Keratinocyte (primary cell): ENCODE data around the gene LYZL2. TPM values are rescaled to one million over a fixed set of nuclear protein-coding genes. Genes with fewer than 3 reads are reported as not detected.
"Not testable (repeated sequence)": the region's sequence is repeated elsewhere in the genome, so short reads cannot be mapped to it uniquely, and the experiment has no call there.

Experiments used
- DNase-seq: peaks from one replicate; pipeline ENCODE4 v3.0.0-alpha.2; 2011; ENCODE audit warnings: low read depth, missing footprints, low spot score
- FAIRE-seq: peaks from 2 replicates; lab custom pipeline; 2011; peaks lifted over from hg19 to GRCh38; lab: Jason Lieb, UNC
- H2AFZ ChIP-seq: 2 replicates; pipeline ENCODE4 v1.6.0; 2012; ENCODE audit warnings: low read length, control low read depth, inconsistent platforms; ENCODE audit not compliant: control insufficient read depth
- H3K27ac ChIP-seq: 2 replicates; pipeline ENCODE4 v1.5.1; 2011; ENCODE audit warnings: low read length; ENCODE audit not compliant: control insufficient read depth, insufficient read depth
- H3K27me3 ChIP-seq: 3 replicates; pipeline ENCODE4 v1.6.0; 2011; ENCODE audit warnings: low read length; ENCODE audit not compliant: control insufficient read depth, insufficient read depth; ENCODE audit errors: extremely low read depth
- H3K36me3 ChIP-seq, 2 experiments: 2 replicates in 1 of 2; 3 replicates in 1 of 2; pipeline ENCODE4 v1.5.1; 2011; ENCODE audit warnings: low read length in 2 of 2, mild to moderate bottlenecking in 1 of 2; ENCODE audit not compliant: control insufficient read depth in 2 of 2, insufficient read depth in 2 of 2; ENCODE audit errors: extremely low read depth in 1 of 2
- H3K4me1 ChIP-seq: 3 replicates; pipeline ENCODE4 v1.5.1; 2011; ENCODE audit warnings: low read length; ENCODE audit not compliant: control insufficient read depth, insufficient read depth; ENCODE audit errors: extremely low read depth
- H3K4me2 ChIP-seq: 3 replicates; pipeline ENCODE4 v1.6.0; 2011; ENCODE audit warnings: low read depth, low read length; ENCODE audit not compliant: control insufficient read depth, insufficient read depth; ENCODE audit errors: extremely low read depth
- H3K4me3 ChIP-seq, 3 experiments: fragments of 200-600 bp in 1 of 3; sonication (generic) in 1 of 3; 2 replicates in 2 of 3; 3 replicates in 1 of 3; pipeline ENCODE4 v1.5.1; 2011 to 2016; ENCODE audit warnings: low read length in 3 of 3, mild to moderate bottlenecking in 3 of 3, control low read depth in 2 of 3, inconsistent platforms in 1 of 3, low read depth in 1 of 3, mixed read lengths in 1 of 3, mixed run types in 1 of 3, moderate library complexity in 1 of 3; ENCODE audit not compliant: control insufficient read depth in 2 of 3, insufficient read depth in 2 of 3; ENCODE audit errors: extremely low read depth in 1 of 3
- H3K79me2 ChIP-seq: 2 replicates; pipeline ENCODE4 v1.6.0; 2012; ENCODE audit warnings: low read length; ENCODE audit not compliant: control insufficient read depth, insufficient read depth
- H3K9ac ChIP-seq: 3 replicates; pipeline ENCODE4 v1.6.0; 2011; ENCODE audit warnings: low read length; ENCODE audit not compliant: control insufficient read depth, insufficient read depth; ENCODE audit errors: extremely low read depth
- H3K9me1 ChIP-seq: 3 replicates; pipeline ENCODE4 v1.6.0; 2011; ENCODE audit warnings: low read length; ENCODE audit not compliant: control insufficient read depth, insufficient read depth; ENCODE audit errors: extremely low read depth
- H3K9me3 ChIP-seq: 2 replicates; pipeline ENCODE4 v1.5.1; 2012; ENCODE audit warnings: low read depth, low read length; ENCODE audit not compliant: control insufficient read depth
- H4K20me1 ChIP-seq: 3 replicates; pipeline ENCODE4 v1.6.0; 2011; ENCODE audit warnings: low read length; ENCODE audit not compliant: control insufficient read depth, insufficient read depth; ENCODE audit errors: extremely low read depth
- EZH2 ChIP-seq: IDR thresholded peaks from one replicate; pipeline ENCODE4 v1.6.1; 2012; ENCODE audit warnings: inconsistent platforms, mild to moderate bottlenecking, low read length, moderate library complexity
- dilution Hi-C: fragments of 300-500 bp; cut with MboI; formaldehyde crosslinking; loops from one replicate; pipeline ENCODE4 v1.7.0; 2020; ENCODE audit warnings: low sequenced_read_pairs; ENCODE audit not compliant: extremely low pct_ligation_motif_present
- polyA plus RNA-seq, 5 experiments: library from polyadenylated mRNA; depleted of rRNA in 3 of 5; stranded (reverse) in 3 of 5; stranded (forward) in 1 of 5; unstranded in 1 of 5; fragments of >200 nt; gene quantifications; 1 replicate in 1 of 5; 2 replicates in 3 of 5; 3 replicates in 1 of 5; pipeline versions ENCODE4 v1.2.1 to v1.2.3, GENCODE V29; 2011 to 2012; ENCODE audit warnings: missing spikeins in 2 of 5, low read depth in 1 of 5, low replicate concordance in 1 of 5

LYZL2 gene
- polyA plus RNA-seq, 1 donor (not counting 4 experiments of a cell fraction or from before 2014, with no cell fraction given): not detected

DNA sequence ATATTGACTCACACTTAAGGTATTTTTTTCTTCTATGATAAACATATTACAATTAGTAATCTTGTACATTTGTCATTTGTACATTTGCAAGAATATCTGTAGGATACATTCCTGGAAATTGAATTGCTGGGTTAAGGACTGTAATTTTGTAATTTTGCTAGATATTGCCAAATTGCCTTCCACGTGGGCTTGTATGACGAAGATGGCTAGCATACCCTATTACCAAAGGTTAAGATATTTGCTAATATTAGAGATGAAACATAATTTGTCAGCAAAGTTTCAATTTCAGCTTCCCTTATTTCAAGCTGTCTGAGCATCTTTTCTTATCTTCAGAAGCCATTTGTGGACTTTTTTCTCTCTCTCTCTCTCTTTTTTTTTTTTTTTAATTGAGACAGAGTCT is 1.0 kb upstream of the LYZL2 start:
- no peak overlapping the region for H3K9ac ChIP-seq
- no peaks in the 10 kb centered on the region for H4K20me1 ChIP-seq
- H3K27me3 ChIP-seq: peaks cover 6% of the 10 kb centered on the region
- no peaks in the 10 kb centered on the region for H3K9me1 ChIP-seq
- no peaks in the 10 kb centered on the region for H3K79me2 ChIP-seq
- no peaks in the 10 kb centered on the region for H3K4me1 ChIP-seq
- DNase-seq (no peak), FAIRE-seq (no peak)
- H3K4me3 ChIP-seq: no peak overlapping the region
- no peak for TF ChIP-seq EZH2
- H3K36me3 ChIP-seq: no peaks in the 10 kb centered on the region
- no peak overlapping the region for H3K4me2 ChIP-seq
- H3K9me3 ChIP-seq: no peaks in the 10 kb centered on the region
- no peak overlapping the region for H3K27ac ChIP-seq
- H2AFZ ChIP-seq: no peak overlapping the region
- dilution Hi-C loops: no loop called here

DNA sequence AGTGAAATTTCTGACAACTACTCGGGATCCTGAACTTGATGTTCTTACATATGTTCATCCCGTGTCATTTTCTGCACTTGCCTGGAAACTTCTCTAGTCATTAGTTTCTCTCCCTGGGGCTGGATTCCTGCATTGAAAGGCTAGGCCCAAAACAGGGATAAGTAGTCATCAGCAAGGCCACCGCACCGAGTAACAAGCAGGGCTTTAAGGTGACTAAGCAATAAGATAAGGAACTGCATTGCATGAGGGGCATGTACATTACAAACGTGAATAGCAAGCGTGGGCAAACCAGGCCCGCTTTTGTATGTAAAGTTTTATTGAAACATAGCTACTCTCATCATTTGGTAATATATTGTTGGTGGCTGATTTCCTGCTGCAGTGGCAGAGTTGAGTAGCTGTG is 977 bp downstream of the LYZL2 start:
- dilution Hi-C loops, H3K9me1 ChIP-seq: not testable (repeated sequence)

DNA sequence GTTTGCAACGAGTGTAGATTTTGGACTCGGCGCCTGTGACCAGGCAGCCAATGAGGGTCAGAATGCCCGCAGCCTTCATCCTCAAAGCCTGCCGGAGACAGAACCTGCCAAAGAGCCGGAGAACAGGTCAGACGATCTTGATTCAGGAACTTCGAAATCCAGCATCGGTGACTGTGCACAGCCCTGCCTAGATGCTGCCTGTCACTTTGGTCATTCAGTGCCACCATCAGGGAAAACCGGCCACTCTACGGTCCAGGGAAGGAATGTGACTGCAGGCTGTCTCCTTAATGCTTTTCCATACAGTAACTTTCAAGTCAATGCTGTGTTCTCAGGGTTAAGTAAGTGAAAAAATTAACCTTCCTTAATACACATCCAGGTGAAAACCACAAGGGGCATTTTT is 2.7 kb downstream of the LYZL2 start:
- dilution Hi-C loops, FAIRE-seq, H3K36me3 ChIP-seq, H3K4me3 ChIP-seq, H3K4me2 ChIP-seq, H3K79me2 ChIP-seq, H3K9me1 ChIP-seq, H3K27ac ChIP-seq, H4K20me1 ChIP-seq, H3K9me3 ChIP-seq, H3K27me3 ChIP-seq, H2AFZ ChIP-seq, H3K9ac ChIP-seq, H3K4me1 ChIP-seq, DNase-seq: not testable (repeated sequence)

More for the DNA sequence above, 977 bp downstream of the LYZL2 start:
- H3K27ac ChIP-seq, H3K4me1 ChIP-seq, H3K9me3 ChIP-seq, H3K9ac ChIP-seq, H3K79me2 ChIP-seq, H2AFZ ChIP-seq, H3K4me3 ChIP-seq, H3K27me3 ChIP-seq, FAIRE-seq, H3K4me2 ChIP-seq, H3K36me3 ChIP-seq, DNase-seq, H4K20me1 ChIP-seq: not testable (repeated sequence)

DNA sequence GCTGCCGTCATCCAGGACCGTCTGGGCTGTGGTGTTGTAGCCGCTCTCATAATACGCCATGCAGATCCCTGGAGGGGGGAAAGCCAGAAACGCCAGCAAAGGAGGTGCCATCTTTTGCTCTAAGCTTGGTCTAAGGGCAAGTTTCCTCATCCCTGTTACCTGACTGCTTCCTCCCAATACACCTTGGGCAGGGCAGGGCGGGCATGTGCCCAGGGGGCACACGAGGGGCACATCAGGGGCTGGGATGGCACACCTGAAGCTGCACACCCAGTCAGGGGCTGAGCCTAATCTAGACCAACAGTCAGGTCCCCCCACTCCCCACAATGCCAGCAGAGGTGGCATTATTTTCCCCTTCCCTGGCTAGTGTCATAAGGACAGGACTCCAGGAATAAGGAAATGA is 3.4 kb downstream of the LYZL2 start:
- DNase-seq, H3K4me2 ChIP-seq, H3K9ac ChIP-seq, H3K9me3 ChIP-seq, H3K9me1 ChIP-seq, H4K20me1 ChIP-seq, H2AFZ ChIP-seq, FAIRE-seq, H3K36me3 ChIP-seq, H3K27ac ChIP-seq, H3K27me3 ChIP-seq, H3K4me3 ChIP-seq, H3K4me1 ChIP-seq, dilution Hi-C loops, H3K79me2 ChIP-seq: not testable (repeated sequence)
